Fibroblast of lung (primary cell): ENCODE measurements around the gene MSI2. TPM values are rescaled to one million over a fixed set of nuclear protein-coding genes. Genes with fewer than 3 reads are reported as not detected.

ENCODE experiments used
- DNase-seq, 2 donors: peaks; one replicate each; pipeline versions ENCODE4 v3.0.0 to v3.0.0-alpha.2; 2010; ENCODE audit warnings: low read depth in 2 of 2
- H2AFZ ChIP-seq: 2 replicates; pipeline ENCODE4 v1.5.1; 2012; ENCODE audit warnings: low read length, control low read depth, inconsistent platforms
- H3K27ac ChIP-seq: 2 replicates; pipeline ENCODE4 v1.5.1; 2011; ENCODE audit warnings: low read length, control low read depth; ENCODE audit not compliant: insufficient read depth
- H3K27me3 ChIP-seq: 2 replicates; pipeline ENCODE4 v1.5.1; 2011; ENCODE audit warnings: mild to moderate bottlenecking, low read length; ENCODE audit not compliant: control insufficient read depth, insufficient read depth
- H3K36me3 ChIP-seq: 2 replicates; pipeline ENCODE4 v1.5.1; 2011; ENCODE audit warnings: low read length; ENCODE audit not compliant: control insufficient read depth, insufficient read depth
- H3K4me1 ChIP-seq: 2 replicates; pipeline ENCODE4 v1.5.1; 2011; ENCODE audit warnings: low read length; ENCODE audit not compliant: control insufficient read depth, insufficient read depth; ENCODE audit errors: extremely low read depth
- H3K4me2 ChIP-seq: 2 replicates; pipeline ENCODE4 v1.5.1; 2011; ENCODE audit warnings: low read length, control low read depth; ENCODE audit not compliant: insufficient read depth; ENCODE audit errors: extremely low read depth
- H3K4me3 ChIP-seq, 4 experiments: fragments of 200-600 bp in 1 of 4; sonication (generic) in 1 of 4; replicated peaks in 1 of 4; 2 replicates each; pipeline ENCODE4 v1.5.1; 2011 to 2016; ENCODE audit warnings: low read length in 4 of 4, low read depth in 3 of 4, mild to moderate bottlenecking in 3 of 4, control low read depth in 2 of 4, inconsistent platforms in 1 of 4, mixed read lengths in 1 of 4; ENCODE audit not compliant: insufficient read depth in 1 of 4; ENCODE audit errors: control extremely low read depth in 1 of 4
- H3K79me2 ChIP-seq: 2 replicates; pipeline ENCODE4 v1.5.1; 2012; ENCODE audit warnings: mild to moderate bottlenecking, low read length, inconsistent platforms; ENCODE audit not compliant: control insufficient read depth, insufficient read depth
- H3K9ac ChIP-seq: 2 replicates; pipeline ENCODE4 v1.5.1; 2011; ENCODE audit warnings: mild to moderate bottlenecking, low read length, control low read depth; ENCODE audit not compliant: insufficient read depth
- H3K9me3 ChIP-seq: 2 replicates; pipeline ENCODE4 v1.5.1; 2012; ENCODE audit warnings: low read depth, low read length; ENCODE audit not compliant: control insufficient read depth, insufficient read depth
- H4K20me1 ChIP-seq: 2 replicates; pipeline ENCODE4 v1.5.1; 2011; ENCODE audit warnings: low read length; ENCODE audit not compliant: control insufficient read depth, insufficient read depth; ENCODE audit errors: extremely low read depth
- CTCF ChIP-seq, 2 donors: IDR thresholded peaks in 1 of 2; conservative IDR thresholded peaks in 1 of 2; 1 replicate in 1 of 2; 2 replicates in 1 of 2; pipeline ENCODE4 v1.5.1; 2011 to 2012; ENCODE audit warnings: low read length in 2 of 2, control low read depth in 1 of 2, inconsistent platforms in 1 of 2, low read depth in 1 of 2, mild to moderate bottlenecking in 1 of 2
- EZH2 ChIP-seq: IDR thresholded peaks from 2 replicates; pipeline ENCODE4 v1.5.1; 2012; ENCODE audit warnings: low read length, control low read depth, mild to moderate bottlenecking; ENCODE audit errors: missing control alignments
- polyA plus RNA-seq, 2 donors: library from polyadenylated mRNA; depleted of rRNA in 1 of 2; stranded (reverse) in 1 of 2; unstranded in 1 of 2; fragments of >200 nt; gene quantifications; 2 replicates each; pipeline ENCODE4 v1.2.1, GENCODE V29; 2011 to 2012; ENCODE audit warnings: missing spikeins in 1 of 2
- total RNA-seq: library from RNA; depleted of rRNA; stranded (reverse); fragments of >200 nt; gene quantifications from 2 replicates; pipeline ENCODE4 v1.2.1, GENCODE V29; 2014

The MSI2 gene
- total and polyA plus RNA-seq, 2 donors (not counting 1 experiment from before 2014, with no cell fraction given), result 6.8 to 14.2 TPM

GRCh38 chr17:57519800-57520199, 263.5 kb downstream of the MSI2 start:
- H3K9ac ChIP-seq, result no peak overlapping the region
- H3K27ac ChIP-seq, result no peak overlapping the region
- TF ChIP-seq CTCF (conservative IDR thresholded peaks at IDR 0.05 in 1 of 2, IDR thresholded peaks at IDR 0.05 in 1 of 2; ENCODE audit: low read depth in 1 of 2, low read length in 2 of 2), result no peak
- no peak for TF ChIP-seq EZH2
- H3K27me3 ChIP-seq, result no peaks in the 10 kb centered on the region
- no peaks in the 10 kb centered on the region for H3K9me3 ChIP-seq
- no peak overlapping the region for H3K4me3 ChIP-seq
- DNase-seq, result no peak
- H4K20me1 ChIP-seq, result no peaks in the 10 kb centered on the region
- no peaks in the 10 kb centered on the region for H3K4me1 ChIP-seq
- H3K4me2 ChIP-seq, result no peak overlapping the region
- H3K36me3 ChIP-seq, result no peaks in the 10 kb centered on the region
- no peaks in the 10 kb centered on the region for H3K79me2 ChIP-seq
- no peak overlapping the region for H2AFZ ChIP-seq

GRCh38 chr17:57521606-57522005, 265.3 kb downstream of the MSI2 start:
- no peak for DNase-seq
- Histone ChIP-seq H3K27me3 (no peaks in the 10 kb centered on the region), H3K4me3 (no peak overlapping the region), H3K9ac (no peak overlapping the region), H3K79me2 (no peaks in the 10 kb centered on the region), H3K4me1 (no peaks in the 10 kb centered on the region), H3K27ac (no peak overlapping the region), H4K20me1 (no peaks in the 10 kb centered on the region), H3K36me3 (no peaks in the 10 kb centered on the region), H3K4me2 (no peak overlapping the region), H3K9me3 (no peaks in the 10 kb centered on the region), H2AFZ (no peak overlapping the region)
- no peak for TF ChIP-seq EZH2
- TF ChIP-seq CTCF (conservative IDR thresholded peaks at IDR 0.05 in 1 of 2, IDR thresholded peaks at IDR 0.05 in 1 of 2; ENCODE audit: low read depth in 1 of 2, low read length in 2 of 2), result no peak

GRCh38 chr17:57522042-57523005, 266.0 kb downstream of the MSI2 start:
- Histone ChIP-seq H2AFZ (no peak overlapping the region), H3K4me2 (no peak overlapping the region), H3K36me3 (no peaks in the 10 kb centered on the region), H3K4me3 (no peak overlapping the region), H3K4me1 (no peaks in the 10 kb centered on the region), H3K79me2 (no peaks in the 10 kb centered on the region), H3K9me3 (no peaks in the 10 kb centered on the region), H4K20me1 (no peaks in the 10 kb centered on the region), H3K27ac (no peak overlapping the region), H3K27me3 (no peaks in the 10 kb centered on the region), H3K9ac (no peak overlapping the region)
- no peak for DNase-seq
- TF ChIP-seq CTCF (conservative IDR thresholded peaks at IDR 0.05 in 1 of 2, IDR thresholded peaks at IDR 0.05 in 1 of 2; ENCODE audit: low read depth in 1 of 2, low read length in 2 of 2), result no peak
- no peak for TF ChIP-seq EZH2
